GM21723 (cell line): ENCODE data around the gene CACFD1.

Experiments
- ATAC-seq: cut with Tn5 transposase; IDR thresholded peaks from one replicate; pipeline ENCODE4 v1.9.1; 2021; ENCODE audit warnings: mild to moderate bottlenecking, moderate library complexity; ENCODE audit not compliant: unreplicated experiment

CACFD1 gene

GRCh38 chr9:133463864-133464615, 4.3 kb downstream of the CACFD1 start:
- no peak for ATAC-seq

- ATAC-seq, result no peak
Observed at GRCh38 chr9:133464638-133465037, 4.9 kb downstream of the CACFD1 start.

GRCh38 chr9:133465984-133466383, 6.2 kb downstream of the CACFD1 start:
- no peak for ATAC-seq

- no peak for ATAC-seq
Observed at GRCh38 chr9:133467101-133467500, 7.3 kb downstream of the CACFD1 start.

GRCh38 chr9:133468374-133468773, 8.6 kb downstream of the CACFD1 start:
- no peak for ATAC-seq

GRCh38 chr9:133468777-133469421, 9.1 kb downstream of the CACFD1 start:
- no peak for ATAC-seq

- ATAC-seq, result no peak
Observed at GRCh38 chr9:133470427-133470924, 10.7 kb downstream of the CACFD1 start.

- ATAC-seq, result no peak
Observed at GRCh38 chr9:133470988-133471387, 11.2 kb downstream of the CACFD1 start.

- no peak for ATAC-seq
Observed at GRCh38 chr9:133471551-133472276, 11.9 kb downstream of the CACFD1 start.

GRCh38 chr9:133472277-133472645, 12.5 kb downstream of the CACFD1 start:
- ATAC-seq, result no peak

GRCh38 chr9:133472753-133473378, 13.1 kb downstream of the CACFD1 start:
- ATAC-seq, result no peak

- no peak for ATAC-seq
Observed at GRCh38 chr9:133473743-133474142, 14.0 kb downstream of the CACFD1 start.

- ATAC-seq, result no peak
Observed at GRCh38 chr9:133474215-133474614, 14.4 kb downstream of the CACFD1 start.

- ATAC-seq, result no peak
Observed at GRCh38 chr9:133474853-133475252, 15.1 kb downstream of the CACFD1 start.

GRCh38 chr9:133475292-133476012, 15.7 kb downstream of the CACFD1 start:
- no peak for ATAC-seq

GRCh38 chr9:133476036-133476931, 16.5 kb downstream of the CACFD1 start:
- ATAC-seq, result no peak

- ATAC-seq, result no peak
Observed at GRCh38 chr9:133476941-133477340, 17.2 kb downstream of the CACFD1 start.

- ATAC-seq, result no peak
Observed at GRCh38 chr9:133477461-133477860, 17.7 kb downstream of the CACFD1 start.

- peak; percentile 47 for ATAC-seq
Observed at GRCh38 chr9:133477992-133478850, 18.4 kb downstream of the CACFD1 start.
